ENCODE measurements around the gene GPS2. TPM values are rescaled to one million over a fixed set of nuclear protein-coding genes. Genes with fewer than 3 reads are reported as not detected.

The GPS2 gene
- total RNA-seq, 1 donor from 2014 or later, result 22.4 TPM

GRCh38 chr17:7356072-7356549 is 41.0 kb upstream of the GPS2 start:
- TF ChIP-seq CTCF (IDR thresholded peaks at IDR 0.05; ENCODE audit: insufficient read depth, low read length, severe bottlenecking), result peak; percentile 97
- Histone ChIP-seq H3K27me3 (ENCODE audit: control insufficient read depth, insufficient read depth, low read length) (no peaks in the 10 kb centered on the region), H3K36me3 (ENCODE audit: control insufficient read depth, insufficient read depth, low read length) (no peaks in the 10 kb centered on the region), H3K4me3 (ENCODE audit: low read depth, low read length) (no peak overlapping the region)
- FAIRE-seq (peak; percentile 47), DNase-seq (ENCODE audit: low read depth) (peak; percentile 82)

GRCh38 chr17:7355573-7355972 is 40.4 kb upstream of the GPS2 start:
- DNase-seq (ENCODE audit: low read depth) (peak; percentile 29), FAIRE-seq (no peak)
- H3K36me3 ChIP-seq (ENCODE audit: control insufficient read depth, insufficient read depth, low read length), result no peaks in the 10 kb centered on the region
- no peak overlapping the region for H3K4me3 ChIP-seq (ENCODE audit: low read depth, low read length)
- TF ChIP-seq CTCF (IDR thresholded peaks at IDR 0.05; ENCODE audit: insufficient read depth, low read length, severe bottlenecking), result no peak
- no peaks in the 10 kb centered on the region for H3K27me3 ChIP-seq (ENCODE audit: control insufficient read depth, insufficient read depth, low read length)

- H3K4me3 ChIP-seq (ENCODE audit: low read depth, low read length), result peak within 1 kb of the TSS; percentile 96
- no peaks in the 10 kb centered on the region for H3K36me3 ChIP-seq (ENCODE audit: control insufficient read depth, insufficient read depth, low read length)
- DNase-seq (ENCODE audit: low read depth) (peak; percentile 41), FAIRE-seq (no peak)
- TF ChIP-seq CTCF (IDR thresholded peaks at IDR 0.05; ENCODE audit: insufficient read depth, low read length, severe bottlenecking), result no peak
- H3K27me3 ChIP-seq (ENCODE audit: control insufficient read depth, insufficient read depth, low read length), result no peaks in the 10 kb centered on the region
Measured at GRCh38 chr17:7355053-7355452, 39.9 kb upstream of the GPS2 start, which contains the start of gene TMEM95. TMEM95 (plus strand) TSS chr17:7355156; CDS start chr17:7355205, 49 bp downstream.

GRCh38 chr17:7354262-7354843 is 39.2 kb upstream of the GPS2 start:
- TF ChIP-seq CTCF (IDR thresholded peaks at IDR 0.05; ENCODE audit: insufficient read depth, low read length, severe bottlenecking), result peak; percentile 26
- DNase-seq (ENCODE audit: low read depth) (peak; percentile 100), FAIRE-seq (peak; percentile 100)
- peak overlapping the region; percentile 96 for H3K4me3 ChIP-seq (ENCODE audit: low read depth, low read length)
- H3K27me3 ChIP-seq (ENCODE audit: control insufficient read depth, insufficient read depth, low read length), result no peaks in the 10 kb centered on the region
- H3K36me3 ChIP-seq (ENCODE audit: control insufficient read depth, insufficient read depth, low read length), result no peaks in the 10 kb centered on the region

- peak overlapping the region; percentile 96 for H3K4me3 ChIP-seq (ENCODE audit: low read depth, low read length)
- no peak for TF ChIP-seq CTCF (IDR thresholded peaks at IDR 0.05; ENCODE audit: insufficient read depth, low read length, severe bottlenecking)
- no peaks in the 10 kb centered on the region for H3K27me3 ChIP-seq (ENCODE audit: control insufficient read depth, insufficient read depth, low read length)
- H3K36me3 ChIP-seq (ENCODE audit: control insufficient read depth, insufficient read depth, low read length), result no peaks in the 10 kb centered on the region
- DNase-seq (ENCODE audit: low read depth) (no peak), FAIRE-seq (no peak)
Measured at GRCh38 chr17:7352910-7353635, 37.9 kb upstream of the GPS2 start.

Data from bronchial epithelial cell (primary cell).